ENCODE results near the gene TENT4A.

Gene TENT4A

DNA sequence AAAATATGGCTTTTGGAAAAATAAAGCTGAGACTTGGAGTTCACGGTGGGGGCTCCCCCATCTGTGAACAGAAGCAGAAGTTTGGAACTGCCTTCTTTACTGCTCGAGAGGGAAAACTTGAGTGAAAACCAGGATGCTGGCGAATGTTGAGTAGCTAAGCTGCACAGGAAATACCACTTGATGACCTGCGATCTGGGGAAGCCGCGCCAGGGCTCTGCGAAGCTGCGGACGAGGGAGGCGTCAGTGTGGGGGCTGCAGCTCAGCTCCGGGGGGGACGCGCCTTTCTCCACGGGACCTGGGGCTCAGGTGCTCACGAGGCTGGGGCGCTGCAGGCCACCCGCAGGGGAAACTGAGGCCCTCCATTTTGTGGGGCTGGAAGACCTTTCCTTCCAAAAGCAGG is 62.3 kb downstream of the TENT4A start:
- no peak for DNase-seq

DNA sequence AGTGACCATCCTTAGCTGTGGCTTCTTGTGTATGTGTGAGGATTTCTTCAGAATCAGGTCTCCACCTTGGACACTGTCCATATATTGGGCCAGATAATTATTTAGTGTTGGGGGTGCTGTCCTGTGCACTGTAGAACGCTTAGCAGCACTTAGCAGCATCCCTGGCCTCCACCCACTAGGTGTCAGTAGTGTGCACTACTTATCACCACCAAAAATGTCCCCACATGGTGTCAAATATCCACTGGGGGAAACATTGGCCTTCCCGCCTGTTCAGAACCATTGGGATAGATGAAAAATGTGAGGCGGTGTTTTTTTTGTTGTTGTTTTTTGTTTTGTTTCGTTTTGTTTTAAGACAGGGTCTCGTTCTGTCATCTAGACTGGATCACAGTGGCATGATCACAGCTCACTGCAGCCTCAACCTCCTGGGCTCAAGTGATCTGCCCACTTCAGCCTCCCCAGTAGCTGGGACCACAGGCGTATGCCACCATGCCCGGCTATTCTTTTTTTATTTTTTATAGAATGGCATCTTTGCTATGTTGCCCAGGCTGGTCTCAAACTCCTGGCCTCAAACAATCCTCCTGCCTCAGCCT is 67.7 kb downstream of the TENT4A start:
- no peak for DNase-seq

DNA sequence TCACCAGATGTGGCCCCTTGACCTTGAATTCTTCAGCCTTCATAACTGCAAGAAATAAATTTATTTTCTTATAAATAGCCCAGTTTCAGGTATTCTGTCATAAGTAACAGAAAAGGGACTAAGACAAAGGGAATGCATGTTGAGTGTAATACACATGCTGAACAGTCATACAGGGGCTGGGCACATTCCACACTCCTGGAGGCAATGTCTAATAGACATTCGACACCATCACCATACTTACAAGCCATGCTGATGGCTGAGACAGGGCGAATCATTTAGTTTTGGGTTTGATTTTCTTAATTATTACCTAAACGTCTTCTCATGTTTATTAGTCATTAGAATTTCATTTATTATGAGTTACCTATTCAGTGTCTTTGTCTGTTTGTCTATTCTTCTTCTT is 68.5 kb downstream of the TENT4A start:
- DNase-seq = no peak

DNA sequence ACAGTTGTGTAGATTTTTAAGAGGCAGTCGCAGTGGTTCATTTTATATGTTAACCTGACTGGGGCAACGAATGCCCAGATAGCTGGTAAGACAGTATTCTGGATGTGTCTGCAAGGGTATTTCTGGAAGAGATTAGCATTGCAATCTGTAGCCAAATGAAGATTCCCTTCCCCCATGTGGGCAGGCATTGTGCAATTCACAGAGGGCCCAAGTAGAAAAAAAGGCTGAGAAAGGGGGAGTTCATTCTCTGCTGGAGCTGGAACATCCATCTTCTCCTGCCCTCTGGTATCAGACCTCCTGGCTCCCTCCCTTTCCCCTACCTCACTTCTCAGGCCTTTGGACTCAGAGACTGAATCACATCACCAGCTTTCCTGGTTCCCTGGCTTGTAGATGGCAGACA is 70.6 kb downstream of the TENT4A start:
- DNase-seq = no peak

DNA sequence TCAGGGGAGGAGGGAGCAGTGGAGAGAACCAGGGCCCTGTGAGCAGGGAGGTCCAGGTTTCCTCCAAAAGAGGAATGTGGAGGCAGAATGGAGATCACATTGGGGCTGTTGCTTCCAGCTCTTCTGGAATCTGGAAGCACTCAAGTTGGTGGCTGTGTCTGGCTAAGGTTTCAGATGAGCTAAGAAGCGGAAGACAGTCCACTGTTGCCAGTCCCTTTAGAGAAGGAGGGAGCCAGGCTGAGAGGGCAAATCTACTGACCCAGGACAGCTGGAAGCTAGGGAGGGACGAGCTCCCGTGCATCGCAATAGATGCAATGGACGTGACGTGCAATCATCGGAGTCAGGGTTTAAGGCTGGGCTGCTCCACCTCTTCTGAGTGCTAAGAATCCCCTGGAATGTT is 71.2 kb downstream of the TENT4A start:
- DNase-seq = no peak

DNA sequence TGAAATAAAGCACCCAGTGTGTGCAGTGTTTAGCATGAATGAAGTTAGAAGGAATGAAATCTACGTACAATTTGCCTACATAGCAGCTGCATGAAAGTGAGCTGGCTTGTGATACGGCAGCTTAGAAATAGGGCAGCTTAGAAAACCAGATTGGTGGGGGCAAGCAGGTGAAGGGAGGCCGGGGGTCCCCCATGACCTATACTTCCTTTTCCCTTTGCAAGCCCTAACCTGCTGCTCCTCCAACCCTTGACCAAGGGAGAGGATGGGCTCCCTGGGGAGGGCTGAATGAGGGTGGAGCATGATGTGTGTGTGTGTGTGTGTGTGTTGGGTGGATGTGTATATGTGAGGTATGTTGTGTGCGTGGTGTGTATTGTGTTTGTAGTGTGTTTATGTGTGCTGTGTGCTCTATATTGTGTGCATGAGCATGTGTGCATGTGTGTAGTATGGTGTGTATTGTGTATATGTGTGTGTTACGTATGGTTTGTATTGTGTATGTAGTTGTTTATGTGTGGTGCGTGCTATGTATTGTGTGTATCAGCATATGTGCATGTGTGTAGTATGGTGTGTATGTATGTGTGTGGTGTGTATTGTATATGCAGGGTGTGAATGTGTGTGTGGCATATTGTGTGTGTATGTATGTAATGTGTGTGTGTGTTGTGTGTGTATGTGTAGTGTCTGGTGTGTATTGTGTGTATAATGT is 72.1 kb downstream of the TENT4A start:
- no peak for DNase-seq

DNA sequence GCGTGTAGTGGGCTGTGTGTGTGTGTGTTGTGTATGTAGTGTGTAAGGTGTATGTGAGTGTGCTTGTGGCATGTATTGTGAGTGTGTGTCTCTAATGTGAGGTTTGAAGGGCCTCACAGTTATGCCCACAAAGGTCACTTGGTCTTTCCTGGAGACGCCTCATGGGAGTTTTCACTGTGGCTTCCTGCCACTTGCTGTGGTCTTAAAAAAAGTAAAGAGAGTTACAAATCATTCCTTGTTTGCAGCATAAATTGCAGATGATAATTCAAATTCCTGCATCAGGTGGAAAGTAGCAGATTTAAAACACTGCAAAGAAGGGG is 72.6 kb downstream of the TENT4A start:
- no peak for DNase-seq

DNA sequence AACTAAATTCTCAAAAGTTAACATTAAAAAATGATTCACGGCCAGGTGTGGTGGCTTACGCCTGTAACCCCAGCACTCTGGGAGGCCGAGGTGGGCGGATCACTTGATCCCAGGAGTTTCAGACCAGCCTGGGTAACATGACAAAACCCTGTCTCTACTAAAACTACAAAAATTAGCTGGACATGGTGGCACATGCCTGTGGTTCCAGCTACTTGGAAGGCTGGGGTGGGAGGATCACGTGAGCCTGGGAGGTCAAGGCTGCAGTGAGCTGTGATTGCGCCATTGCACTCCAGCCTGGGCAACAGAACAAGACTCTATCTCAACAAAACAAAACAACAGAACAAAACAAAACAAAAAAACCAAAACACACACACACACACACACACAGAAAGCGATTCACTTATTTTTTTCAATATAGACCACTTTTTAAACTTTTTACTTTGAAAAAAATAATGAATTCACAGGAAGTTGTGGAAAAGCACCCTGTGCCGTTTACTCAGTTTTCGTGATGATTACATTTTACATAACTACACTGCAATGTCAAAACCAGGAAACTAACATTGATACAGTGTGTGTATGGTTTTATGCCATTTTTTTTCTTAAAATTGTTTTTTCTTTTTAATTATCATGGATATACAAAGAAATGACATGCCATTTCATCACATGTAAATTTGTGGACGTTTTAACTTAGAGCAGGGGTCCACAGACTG is 73.7 kb downstream of the TENT4A start:
- no peak for DNase-seq

DNA sequence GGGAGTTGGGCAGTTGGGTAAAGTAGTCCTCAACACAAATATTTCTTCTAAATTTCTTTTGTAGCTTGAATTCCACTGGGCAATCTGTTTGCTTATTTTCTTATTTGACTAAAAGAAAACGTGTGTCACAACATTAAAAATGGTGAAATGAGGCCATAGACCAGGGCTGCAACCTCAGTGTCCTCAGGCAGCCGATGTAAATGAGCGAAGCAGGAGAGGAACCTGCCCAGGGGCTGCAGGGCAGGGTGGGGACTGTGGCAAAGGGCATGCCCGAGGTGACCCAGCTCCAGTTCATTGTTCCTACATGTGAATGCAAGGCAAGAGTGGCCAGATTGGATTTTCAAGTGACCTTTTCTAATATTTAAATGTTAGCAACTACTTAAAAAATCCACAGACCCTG is 74.7 kb downstream of the TENT4A start:
- no peak for DNase-seq

DNA sequence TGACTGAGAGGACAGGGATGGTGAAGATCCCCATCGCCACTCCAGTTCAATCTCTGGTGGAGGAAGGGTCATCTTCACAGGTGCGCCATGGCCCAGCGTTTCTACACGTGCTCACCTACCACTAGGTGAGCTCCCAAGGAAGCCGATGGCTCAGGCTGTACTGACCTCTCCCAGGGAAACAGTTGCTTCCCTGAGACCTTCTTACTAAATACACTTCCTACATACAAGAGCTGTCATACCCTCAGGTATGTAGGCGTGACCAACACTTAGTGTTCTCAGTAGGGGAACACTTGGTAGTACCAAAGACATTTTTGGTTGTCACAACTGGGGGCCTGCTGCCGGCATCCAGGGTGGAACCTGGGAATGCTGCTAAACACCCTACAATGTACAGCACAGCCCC is 75.2 kb downstream of the TENT4A start:
- no peak for DNase-seq

DNA sequence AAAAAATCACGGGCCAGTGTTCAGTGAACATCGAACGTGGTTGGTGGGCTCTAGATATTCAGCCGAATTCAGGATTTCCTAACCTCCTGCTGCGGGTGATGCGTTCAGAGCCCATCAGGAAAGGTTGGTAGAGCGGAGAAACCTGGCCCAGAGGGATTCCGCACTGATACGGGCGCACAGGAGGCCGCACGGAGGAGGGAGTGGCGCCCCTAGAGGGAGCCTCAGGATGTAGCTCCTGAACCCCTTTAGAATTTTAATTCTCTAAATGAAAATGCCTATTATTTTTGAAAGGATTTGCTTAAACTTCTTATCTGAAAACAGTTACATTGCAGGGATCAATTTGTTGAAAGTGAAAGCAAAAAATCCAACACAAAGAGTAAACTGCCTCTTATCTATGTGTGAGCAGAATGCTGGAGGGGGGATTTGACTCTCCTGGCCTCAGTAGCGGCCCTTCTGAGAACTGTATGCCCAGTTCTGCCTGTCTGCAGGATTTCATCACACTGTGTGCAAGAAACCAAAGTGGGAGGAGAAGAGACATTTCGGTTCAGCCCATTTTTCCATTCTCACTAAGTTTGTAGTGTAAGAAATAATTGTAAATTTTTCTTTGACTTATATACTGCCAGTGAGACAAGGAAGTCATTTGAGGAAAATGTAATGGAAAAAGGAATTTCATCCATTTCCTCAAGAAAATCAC is 75.9 kb downstream of the TENT4A start:
- DNase-seq = no peak

DNA sequence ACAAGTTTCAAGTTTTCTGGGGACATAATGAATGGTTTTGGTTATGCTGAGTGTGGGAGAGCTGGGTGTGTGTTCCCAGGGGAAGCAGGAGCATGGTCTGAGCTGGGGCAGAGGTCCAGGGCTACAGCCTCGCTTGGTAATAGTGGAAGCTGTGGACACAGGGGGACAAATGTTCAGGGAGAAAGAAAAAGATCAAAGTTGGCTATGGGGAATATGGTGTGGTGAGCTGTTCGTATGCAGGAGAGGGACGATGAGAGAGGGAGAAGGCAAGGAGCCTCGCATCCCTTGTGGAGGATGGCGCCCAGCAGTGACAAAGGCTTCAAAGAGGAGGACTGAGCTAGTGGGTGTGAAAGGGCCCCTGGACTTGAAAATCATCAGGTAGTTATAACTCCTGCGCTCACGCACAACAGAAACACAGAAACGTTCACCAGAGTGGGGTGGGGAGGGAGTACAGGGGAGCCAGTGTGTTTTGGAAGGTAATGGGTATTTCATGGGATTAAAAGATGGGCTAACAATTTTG is 77.2 kb downstream of the TENT4A start:
- no peak for DNase-seq

DNA sequence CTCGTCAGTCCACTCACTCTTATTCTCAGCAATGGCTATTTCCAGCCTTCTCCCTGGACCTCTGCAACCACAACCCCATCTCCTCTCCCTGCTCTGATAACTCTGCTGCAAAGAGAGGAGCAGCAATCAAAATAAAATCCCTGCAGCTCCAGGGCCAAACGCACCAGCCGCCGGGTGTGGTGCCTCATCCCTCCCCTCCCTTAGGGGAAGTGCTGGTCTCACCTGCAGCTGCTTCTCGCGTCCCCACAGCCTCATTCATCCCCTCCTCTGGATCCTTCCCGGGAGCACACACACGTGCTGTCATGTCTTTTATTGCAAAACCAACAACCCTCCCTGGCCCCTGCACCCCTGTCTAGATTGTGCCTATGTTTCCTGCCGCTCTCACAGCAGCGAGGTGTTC is 77.8 kb downstream of the TENT4A start:
- DNase-seq = no peak

DNA sequence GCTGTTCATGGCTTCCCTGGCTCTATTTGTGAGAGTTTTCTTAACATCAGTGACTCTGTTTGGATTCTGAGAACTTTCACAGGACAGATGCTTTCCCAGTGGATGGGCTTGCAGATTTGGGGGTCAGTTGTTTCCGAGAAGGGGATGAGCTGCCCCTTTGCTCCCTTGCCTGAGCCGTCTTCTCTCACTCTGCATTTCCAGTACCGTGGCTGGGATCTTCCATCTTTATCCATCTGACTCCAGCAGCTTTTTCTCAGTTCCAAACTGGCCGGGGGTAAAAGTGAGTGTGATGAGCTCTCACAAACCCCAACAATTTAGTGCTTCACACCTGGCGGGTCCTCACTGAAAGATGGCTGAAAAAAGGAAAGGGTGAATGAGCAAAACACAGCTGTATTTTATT is 79.1 kb downstream of the TENT4A start:
- DNase-seq = no peak

DNA sequence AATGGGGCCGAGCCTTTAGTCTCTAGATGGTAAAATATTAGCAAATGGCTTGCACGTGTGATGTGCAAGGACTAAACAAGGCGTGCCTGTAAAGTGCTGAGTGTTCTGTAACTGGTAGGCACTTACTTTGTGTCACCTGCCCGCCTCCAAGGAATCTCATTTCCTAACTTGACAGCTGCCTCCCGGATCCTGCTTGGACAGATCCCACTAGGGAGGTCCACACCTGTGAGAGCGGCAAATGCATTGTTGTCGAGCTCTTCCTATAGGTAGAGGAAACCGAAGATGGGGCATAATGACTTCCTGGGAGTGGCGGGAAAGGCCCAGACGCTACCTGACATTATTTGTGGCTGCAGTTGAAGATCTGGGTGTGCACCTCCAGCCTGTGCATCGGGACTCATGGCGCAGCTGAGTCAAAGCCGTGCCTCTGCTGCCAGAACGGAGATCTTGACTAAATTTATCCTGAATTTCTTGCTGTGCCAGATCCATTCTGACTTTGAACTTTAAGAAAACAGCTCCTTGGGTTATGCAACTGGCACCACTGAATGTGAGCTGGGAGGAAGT is 79.8 kb downstream of the TENT4A start:
- no peak for DNase-seq

DNA sequence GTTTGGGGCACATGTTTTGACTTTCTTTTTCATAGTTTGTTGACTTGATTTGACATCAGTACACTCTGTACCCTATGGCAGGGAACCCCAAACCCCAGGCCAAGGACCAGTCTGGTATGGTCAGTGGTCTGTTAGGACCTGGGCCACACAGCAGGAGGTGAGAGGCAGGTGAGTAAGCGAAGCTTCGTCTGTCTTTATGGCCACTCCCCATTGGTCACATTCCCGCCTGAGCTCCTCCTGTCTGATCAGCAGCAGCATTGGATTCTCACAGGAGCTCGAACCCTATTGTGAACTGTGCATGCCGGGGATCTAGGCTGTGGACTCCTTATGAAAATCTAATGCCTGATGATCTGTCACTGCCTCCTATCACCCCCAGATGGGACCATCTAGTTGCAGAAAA is 88.0 kb downstream of the TENT4A start:
- DNase-seq = no peak

DNA sequence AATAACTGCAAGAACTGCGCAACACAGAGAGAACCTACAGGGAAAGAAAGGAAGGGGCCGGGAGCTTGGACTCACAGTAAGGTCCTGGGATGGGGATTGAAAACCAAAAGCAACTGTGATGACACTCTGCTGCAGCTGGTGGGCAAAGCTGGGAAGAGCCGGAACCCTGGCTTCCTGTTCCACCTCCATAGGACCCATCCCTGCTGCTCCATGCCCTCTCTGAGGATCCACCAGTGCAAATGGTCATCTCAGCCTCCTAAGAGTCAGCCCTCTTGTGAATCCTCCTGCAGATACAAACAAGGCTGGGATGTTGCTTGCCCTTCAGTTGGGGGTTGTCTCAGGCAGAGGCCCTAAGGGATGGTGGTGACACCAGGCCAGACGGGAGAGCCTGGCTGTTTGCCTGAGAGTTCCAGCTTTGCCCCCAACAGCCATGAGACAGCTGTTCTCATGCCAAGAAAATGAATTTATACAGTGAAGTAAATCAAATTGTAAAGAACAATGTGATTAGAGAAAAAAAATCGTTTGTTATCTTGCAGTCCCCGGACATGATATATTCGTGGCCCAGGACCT is 90.8 kb downstream of the TENT4A start:
- no peak for DNase-seq

DNA sequence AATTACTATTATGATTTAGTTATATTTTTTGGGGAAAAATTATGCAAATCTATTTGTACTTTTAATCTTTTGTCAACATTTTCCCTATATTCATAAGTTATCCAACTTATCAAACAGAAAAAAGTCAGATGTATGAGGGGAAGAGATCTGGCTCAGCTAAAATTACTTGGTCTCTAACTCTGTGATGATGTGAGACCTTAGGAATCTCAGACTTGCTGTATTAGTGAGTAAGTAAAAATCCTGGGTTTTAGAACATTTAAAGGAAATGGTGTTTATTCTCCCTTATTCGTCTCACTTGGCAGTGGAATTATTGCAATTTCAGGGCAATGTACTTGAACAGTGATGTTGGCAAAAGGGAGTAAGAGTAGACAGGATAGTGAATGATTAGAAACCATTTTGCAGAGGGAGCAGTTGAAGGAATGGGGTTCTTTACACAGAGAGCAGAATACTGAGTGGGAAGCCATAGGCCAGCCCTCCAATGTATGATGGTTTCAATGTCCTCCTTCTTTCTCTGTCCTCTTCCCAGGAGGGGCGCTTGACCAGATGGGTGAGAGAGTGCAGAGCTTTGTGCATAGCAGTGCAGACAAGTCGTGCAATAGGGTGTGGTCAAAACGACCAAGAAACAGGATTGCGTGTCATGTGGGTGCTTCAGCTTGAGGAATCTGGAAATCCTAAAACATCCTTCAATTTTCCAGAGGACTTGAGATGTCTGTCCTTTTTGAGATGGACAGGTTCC is 91.7 kb downstream of the TENT4A start:
- DNase-seq = no peak

DNA sequence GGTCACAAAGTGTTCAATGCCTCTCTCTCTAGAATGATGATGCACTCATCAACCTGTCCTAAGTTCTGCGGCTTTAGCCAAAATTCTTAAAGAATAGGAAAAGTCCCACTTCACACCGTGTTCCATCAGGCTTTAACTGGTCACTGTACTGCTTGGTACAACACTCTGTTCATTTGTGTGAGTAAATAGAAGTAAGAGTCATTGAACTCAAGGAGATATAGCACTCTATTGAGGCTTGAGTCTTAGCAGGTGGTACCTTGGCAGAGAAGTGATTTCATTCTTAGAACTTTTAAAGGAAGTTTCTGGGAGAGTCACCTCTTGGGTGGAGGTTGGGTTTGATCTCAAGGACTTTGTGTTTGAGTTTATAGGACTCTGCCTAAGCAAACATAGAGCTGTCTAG is 92.6 kb downstream of the TENT4A start:
- no peak for DNase-seq

Data from NCI-H2029 treated with DMSO at 0.1 percent for 48 hours (cell line).